Activated T-cell treated with anti-CD3 and anti-CD28 coated beads, Interleukin-2, amount 50 U/mL, for 24 hours (primary cell): ENCODE results near the gene HABP4.

Source experiments
- DNase-seq: peaks from one replicate; pipeline ENCODE4 v3.0.0-alpha.2; 2020
- H3K27ac Mint-ChIP-seq: 2 replicates; pipeline ENCODE4 v1.8.0; 2020; ENCODE audit warnings: mild to moderate bottlenecking, mixed read lengths
- H3K27me3 Mint-ChIP-seq: 2 replicates; pipeline ENCODE4 v1.8.0; 2020; ENCODE audit warnings: mixed read lengths
- H3K36me3 Mint-ChIP-seq: 2 replicates; pipeline ENCODE4 v1.8.0; 2020; ENCODE audit warnings: low read depth, mixed read lengths
- H3K4me1 Mint-ChIP-seq: 2 replicates; pipeline ENCODE4 v1.8.0; 2020; ENCODE audit warnings: low read depth, mixed read lengths
- H3K4me3 Mint-ChIP-seq: 2 replicates; pipeline ENCODE4 v1.8.0; 2020; ENCODE audit warnings: mild to moderate bottlenecking, moderate library complexity, mixed read lengths
- H3K9me3 Mint-ChIP-seq: 2 replicates; pipeline ENCODE4 v1.8.0; 2020; ENCODE audit warnings: mixed read lengths

The HABP4 gene

GRCh38 chr9:96423322-96423984, 26.5 kb upstream of the HABP4 start:
- no peak for DNase-seq
- Mint-ChIP-seq H3K4me3 (no peak overlapping the region), H3K27me3 (no peaks in the 10 kb centered on the region), H3K36me3 (peaks cover 2% of the 10 kb centered on the region), H3K4me1 (peaks cover 27% of the 10 kb centered on the region), H3K9me3 (no peaks in the 10 kb centered on the region), H3K27ac (no peak overlapping the region)

- H3K27ac Mint-ChIP-seq = no peak overlapping the region
- H3K4me1 Mint-ChIP-seq = peaks cover 27% of the 10 kb centered on the region
- H3K27me3 Mint-ChIP-seq = no peaks in the 10 kb centered on the region
- DNase-seq = no peak
- H3K4me3 Mint-ChIP-seq = no peak overlapping the region
- H3K9me3 Mint-ChIP-seq = no peaks in the 10 kb centered on the region
- no peaks in the 10 kb centered on the region for H3K36me3 Mint-ChIP-seq
Observed at GRCh38 chr9:96423985-96424336, 26.0 kb upstream of the HABP4 start.

GRCh38 chr9:96425500-96426169, 24.3 kb upstream of the HABP4 start:
- no peak overlapping the region for H3K27ac Mint-ChIP-seq
- no peak for DNase-seq
- no peaks in the 10 kb centered on the region for H3K9me3 Mint-ChIP-seq
- no peaks in the 10 kb centered on the region for H3K27me3 Mint-ChIP-seq
- no peaks in the 10 kb centered on the region for H3K36me3 Mint-ChIP-seq
- peaks cover 13% of the 10 kb centered on the region for H3K4me1 Mint-ChIP-seq
- H3K4me3 Mint-ChIP-seq = no peak overlapping the region

GRCh38 chr9:96429732-96430131, 20.2 kb upstream of the HABP4 start:
- H3K9me3 Mint-ChIP-seq = no peaks in the 10 kb centered on the region
- H3K4me1 Mint-ChIP-seq = peaks cover 6% of the 10 kb centered on the region
- H3K4me3 Mint-ChIP-seq = no peak overlapping the region
- DNase-seq = no peak
- no peak overlapping the region for H3K27ac Mint-ChIP-seq
- H3K27me3 Mint-ChIP-seq = peaks cover 3% of the 10 kb centered on the region
- no peaks in the 10 kb centered on the region for H3K36me3 Mint-ChIP-seq

GRCh38 chr9:96430377-96430776, 19.6 kb upstream of the HABP4 start:
- peaks cover 3% of the 10 kb centered on the region for H3K27me3 Mint-ChIP-seq
- no peak overlapping the region for H3K4me3 Mint-ChIP-seq
- peaks cover 5% of the 10 kb centered on the region for H3K4me1 Mint-ChIP-seq
- H3K9me3 Mint-ChIP-seq = no peaks in the 10 kb centered on the region
- no peak overlapping the region for H3K27ac Mint-ChIP-seq
- no peak for DNase-seq
- no peaks in the 10 kb centered on the region for H3K36me3 Mint-ChIP-seq

GRCh38 chr9:96435345-96435744, 14.6 kb upstream of the HABP4 start:
- Mint-ChIP-seq H3K4me3 (no peak overlapping the region), H3K36me3 (no peaks in the 10 kb centered on the region), H3K4me1 (no peaks in the 10 kb centered on the region), H3K27ac (no peak overlapping the region), H3K9me3 (no peaks in the 10 kb centered on the region), H3K27me3 (peaks cover 3% of the 10 kb centered on the region)
- no peak for DNase-seq

- Mint-ChIP-seq H3K27me3 (peaks cover 3% of the 10 kb centered on the region), H3K9me3 (no peaks in the 10 kb centered on the region), H3K4me3 (no peak overlapping the region), H3K27ac (no peak overlapping the region), H3K4me1 (no peaks in the 10 kb centered on the region), H3K36me3 (no peaks in the 10 kb centered on the region)
- DNase-seq = no peak
Observed at GRCh38 chr9:96436063-96436455, 13.9 kb upstream of the HABP4 start.

GRCh38 chr9:96436456-96437126, 13.4 kb upstream of the HABP4 start:
- Mint-ChIP-seq H3K4me3 (no peak overlapping the region), H3K4me1 (no peaks in the 10 kb centered on the region), H3K9me3 (no peaks in the 10 kb centered on the region), H3K27me3 (peaks cover 3% of the 10 kb centered on the region), H3K36me3 (no peaks in the 10 kb centered on the region), H3K27ac (no peak overlapping the region)
- no peak for DNase-seq

- Mint-ChIP-seq H3K9me3 (no peaks in the 10 kb centered on the region), H3K36me3 (no peaks in the 10 kb centered on the region), H3K4me1 (no peaks in the 10 kb centered on the region), H3K4me3 (no peak overlapping the region), H3K27ac (no peak overlapping the region), H3K27me3 (peaks cover 3% of the 10 kb centered on the region)
- no peak for DNase-seq
Observed at GRCh38 chr9:96437454-96437853, 12.5 kb upstream of the HABP4 start.

GRCh38 chr9:96440671-96441199, 9.2 kb upstream of the HABP4 start:
- H3K36me3 Mint-ChIP-seq = no peaks in the 10 kb centered on the region
- no peak overlapping the region for H3K4me3 Mint-ChIP-seq
- no peaks in the 10 kb centered on the region for H3K9me3 Mint-ChIP-seq
- no peaks in the 10 kb centered on the region for H3K27me3 Mint-ChIP-seq
- DNase-seq = no peak
- H3K4me1 Mint-ChIP-seq = no peaks in the 10 kb centered on the region
- no peak overlapping the region for H3K27ac Mint-ChIP-seq

- Mint-ChIP-seq H3K4me3 (no peak overlapping the region), H3K4me1 (no peaks in the 10 kb centered on the region), H3K36me3 (no peaks in the 10 kb centered on the region), H3K9me3 (no peaks in the 10 kb centered on the region), H3K27me3 (no peaks in the 10 kb centered on the region), H3K27ac (no peak overlapping the region)
- no peak for DNase-seq
Observed at GRCh38 chr9:96441798-96442445, 8.0 kb upstream of the HABP4 start.

- no peaks in the 10 kb centered on the region for H3K36me3 Mint-ChIP-seq
- no peaks in the 10 kb centered on the region for H3K27me3 Mint-ChIP-seq
- H3K4me3 Mint-ChIP-seq = no peak overlapping the region
- no peak for DNase-seq
- H3K9me3 Mint-ChIP-seq = no peaks in the 10 kb centered on the region
- peaks cover 3% of the 10 kb centered on the region for H3K4me1 Mint-ChIP-seq
- no peak overlapping the region for H3K27ac Mint-ChIP-seq
Observed at GRCh38 chr9:96442491-96442890, 7.5 kb upstream of the HABP4 start.

- no peak overlapping the region for H3K27ac Mint-ChIP-seq
- H3K4me3 Mint-ChIP-seq = no peak overlapping the region
- H3K9me3 Mint-ChIP-seq = no peaks in the 10 kb centered on the region
- H3K27me3 Mint-ChIP-seq = peaks cover 5% of the 10 kb centered on the region
- peaks cover 18% of the 10 kb centered on the region for H3K4me1 Mint-ChIP-seq
- peaks cover 4% of the 10 kb centered on the region for H3K36me3 Mint-ChIP-seq
- no peak for DNase-seq
Observed at GRCh38 chr9:96447406-96447805, 2.6 kb upstream of the HABP4 start.

- Mint-ChIP-seq H3K4me1 (peaks cover 24% of the 10 kb centered on the region), H3K4me3 (no peak overlapping the region), H3K27me3 (peaks cover 5% of the 10 kb centered on the region), H3K36me3 (peaks cover 4% of the 10 kb centered on the region), H3K27ac (no peak overlapping the region), H3K9me3 (no peaks in the 10 kb centered on the region)
- DNase-seq = no peak
Observed at GRCh38 chr9:96448546-96449170, 1.3 kb upstream of the HABP4 start.
